ENCODE data around the gene MYO7B. TPM values are rescaled to one million over a fixed set of nuclear protein-coding genes. Genes with fewer than 3 reads are reported as not detected.
A peak's percentile ranks its signal among the peaks of the same experiment; 100 is the strongest.

Gene MYO7B
- total and polyA plus RNA-seq, 8 donors: under 0.01 to 155 (median 0.48) TPM; not detected in 2

DNA sequence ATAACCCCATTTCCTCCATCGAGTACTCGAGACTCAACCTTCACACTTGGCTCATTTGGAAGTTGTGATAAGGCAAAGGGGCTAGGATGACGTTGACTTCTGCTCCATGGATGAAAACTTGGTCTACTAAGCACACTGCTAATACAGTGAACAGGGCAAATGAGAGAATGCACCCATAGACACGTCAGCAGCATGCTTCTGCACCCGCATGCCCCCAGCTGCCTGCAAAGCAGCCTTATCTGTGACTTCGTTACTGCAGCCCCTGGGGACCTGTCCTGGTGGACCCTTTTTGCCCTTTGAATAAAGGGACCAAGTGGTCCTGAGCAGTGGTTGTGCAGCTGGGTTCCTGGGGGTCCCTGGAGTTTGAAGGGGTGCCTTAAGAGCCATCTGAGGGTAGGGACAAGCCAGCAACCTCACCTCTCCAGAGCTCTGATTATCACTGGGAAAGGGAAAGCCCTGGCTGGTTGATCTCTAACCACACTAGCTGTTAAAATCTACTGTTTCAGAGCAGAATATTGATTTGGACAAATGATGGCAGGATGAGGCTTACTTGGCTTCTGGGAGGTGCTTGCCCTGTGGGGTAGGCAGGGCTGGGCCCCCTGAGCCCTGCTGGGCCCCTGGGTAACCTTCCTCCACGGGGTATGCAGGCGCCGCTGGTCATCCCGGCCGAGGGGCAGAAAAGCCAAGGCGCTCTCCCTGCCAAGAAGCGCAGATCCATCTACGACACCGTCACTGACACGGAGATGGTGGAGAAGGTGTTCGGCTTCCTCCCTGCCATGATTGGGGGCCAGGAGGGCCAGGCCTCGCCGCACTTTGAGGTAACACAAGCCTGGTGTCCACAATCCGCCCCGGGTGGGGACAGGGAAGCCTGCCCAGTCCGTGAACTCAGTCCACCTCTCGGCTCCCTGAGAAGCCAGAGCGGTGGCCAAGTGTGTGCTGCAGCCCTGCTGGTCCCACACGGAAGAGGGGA is 72.9 kb downstream of the MYO7B start:
- WGBS, 5 donors: 76 to 85% (median 83%) methylated on average over 24 to 25 of the region's 25 CpGs
- H3K27me3 ChIP-seq: peaks cover 0 to 5% (median 0%) of the 10 kb centered on the region in 3 donors
- TF ChIP-seq POLR2AphosphoS5 (IDR thresholded peaks at IDR 0.05): no peak
- TF ChIP-seq POLR2A (IDR thresholded peaks at IDR 0.05): no peak
- TF ChIP-seq, protein P1, sequence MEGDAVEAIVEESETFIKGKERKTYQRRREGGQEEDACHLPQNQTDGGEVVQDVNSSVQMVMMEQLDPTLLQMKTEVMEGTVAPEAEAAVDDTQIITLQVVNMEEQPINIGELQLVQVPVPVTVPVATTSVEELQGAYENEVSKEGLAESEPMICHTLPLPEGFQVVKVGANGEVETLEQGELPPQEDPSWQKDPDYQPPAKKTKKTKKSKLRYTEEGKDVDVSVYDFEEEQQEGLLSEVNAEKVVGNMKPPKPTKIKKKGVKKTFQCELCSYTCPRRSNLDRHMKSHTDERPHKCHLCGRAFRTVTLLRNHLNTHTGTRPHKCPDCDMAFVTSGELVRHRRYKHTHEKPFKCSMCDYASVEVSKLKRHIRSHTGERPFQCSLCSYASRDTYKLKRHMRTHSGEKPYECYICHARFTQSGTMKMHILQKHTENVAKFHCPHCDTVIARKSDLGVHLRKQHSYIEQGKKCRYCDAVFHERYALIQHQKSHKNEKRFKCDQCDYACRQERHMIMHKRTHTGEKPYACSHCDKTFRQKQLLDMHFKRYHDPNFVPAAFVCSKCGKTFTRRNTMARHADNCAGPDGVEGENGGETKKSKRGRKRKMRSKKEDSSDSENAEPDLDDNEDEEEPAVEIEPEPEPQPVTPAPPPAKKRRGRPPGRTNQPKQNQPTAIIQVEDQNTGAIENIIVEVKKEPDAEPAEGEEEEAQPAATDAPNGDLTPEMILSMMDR (IDR thresholded peaks at IDR 0.05): no peak
- no peak for TF ChIP-seq EP300 (IDR thresholded peaks at IDR 0.05)
- H3K36me3 ChIP-seq: no peaks in the 10 kb centered on the region
- H3K27ac ChIP-seq: no peak overlapping the region
- intact Hi-C loops (cut with DNase I; ENCODE audit: low total_unique reads): no loop called here
- no peaks in the 10 kb centered on the region for H3K4me1 ChIP-seq
- no peak overlapping the region for H3K4me3 ChIP-seq
- H3K9me3 ChIP-seq: peaks cover 0 to 29% (median 16%) of the 10 kb centered on the region in 4 donors
- peak in 1 of 2 donors; percentile 18 for DNase-seq

DNA sequence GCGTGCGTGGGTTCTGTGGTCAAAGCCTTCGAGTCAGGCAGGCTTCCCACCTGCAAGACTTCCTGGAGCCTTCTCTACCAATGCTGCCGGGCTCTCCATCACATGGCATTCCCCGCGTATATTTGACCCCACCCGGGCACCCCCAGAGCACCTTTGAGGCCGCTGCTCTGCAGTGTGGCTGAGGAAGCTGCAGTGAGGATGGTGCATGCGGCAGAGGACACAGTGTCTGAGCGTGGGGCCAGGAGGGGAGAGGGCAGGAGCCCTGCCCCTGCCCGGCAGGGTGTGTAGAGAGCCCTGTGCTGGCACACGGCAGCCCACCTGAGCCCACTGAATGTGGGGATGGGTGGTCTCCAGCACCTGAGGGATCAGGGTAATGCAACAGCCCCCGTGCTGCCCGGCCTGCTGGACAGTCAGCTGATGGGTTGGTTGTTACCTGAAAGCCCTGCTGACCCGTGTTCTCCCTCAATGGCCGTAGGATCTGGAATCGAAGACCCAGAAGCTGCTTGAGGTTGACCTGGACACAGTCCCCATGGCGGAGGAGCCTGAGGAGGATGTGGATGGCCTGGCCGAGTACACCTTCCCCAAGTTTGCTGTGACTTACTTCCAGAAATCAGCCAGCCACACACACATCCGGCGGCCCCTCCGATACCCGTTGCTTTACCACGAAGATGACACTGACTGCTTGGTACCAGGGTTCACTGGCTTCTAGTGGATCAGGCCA is 73.7 kb downstream of the MYO7B start:
- H3K27me3 ChIP-seq: peaks cover 0 to 5% (median 0%) of the 10 kb centered on the region in 3 donors
- no peaks in the 10 kb centered on the region for H3K36me3 ChIP-seq
- 84 to 94% (median 87%) methylated on average over 13 to 24 of the region's 24 CpGs for WGBS, 5 donors
- H3K4me1 ChIP-seq: no peaks in the 10 kb centered on the region
- DNase-seq: peak in 1 of 2 donors; percentile 11
- peaks cover 0 to 37% (median 25%) of the 10 kb centered on the region in 4 donors for H3K9me3 ChIP-seq
- TF ChIP-seq, protein P1 (IDR thresholded peaks at IDR 0.05): no peak
- TF ChIP-seq EP300 (IDR thresholded peaks at IDR 0.05): no peak
- TF ChIP-seq POLR2AphosphoS5 (IDR thresholded peaks at IDR 0.05): no peak
- TF ChIP-seq POLR2A (IDR thresholded peaks at IDR 0.05): no peak
- intact Hi-C loops (cut with DNase I; ENCODE audit: low total_unique reads): no loop called here
- no peak overlapping the region for H3K4me3 ChIP-seq
- H3K27ac ChIP-seq: no peak overlapping the region

DNA sequence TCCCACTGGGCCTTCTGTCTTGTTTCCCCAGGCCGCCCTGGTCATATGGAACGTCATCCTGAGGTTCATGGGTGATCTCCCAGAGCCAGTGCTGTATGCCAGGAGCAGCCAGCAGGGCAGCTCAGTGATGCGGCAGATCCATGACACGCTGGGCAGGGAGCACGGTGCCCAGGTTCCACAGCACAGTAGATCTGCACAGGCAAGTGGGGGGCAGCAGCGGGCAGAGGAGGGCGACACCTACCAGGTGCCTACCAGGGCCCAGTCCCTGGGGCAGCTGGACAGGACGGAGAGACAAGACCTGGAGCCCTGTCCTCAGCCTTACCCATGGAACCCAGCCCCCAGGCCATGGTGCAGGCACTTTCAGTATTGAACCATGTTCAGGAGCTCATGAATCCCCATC is 74.3 kb downstream of the MYO7B start:
- peak in 1 of 2 donors; percentile 0 for DNase-seq
- intact Hi-C loops (cut with DNase I; ENCODE audit: low total_unique reads): no loop called here
- Histone ChIP-seq H3K27ac (no peak overlapping the region), H3K4me1 (no peaks in the 10 kb centered on the region), H3K27me3 (peaks cover 0 to 5% (median 0%) of the 10 kb centered on the region in 3 donors), H3K4me3 (no peak overlapping the region), H3K9me3 (peaks cover 0 to 39% (median 26%) of the 10 kb centered on the region in 4 donors), H3K36me3 (no peaks in the 10 kb centered on the region)
- 87 to 94% (median 91%) methylated on average over 7 to 8 of the region's 8 CpGs for WGBS, 5 donors
- no peak for TF ChIP-seq POLR2A (IDR thresholded peaks at IDR 0.05)
- TF ChIP-seq POLR2AphosphoS5 (IDR thresholded peaks at IDR 0.05): no peak
- no peak for TF ChIP-seq EP300 (IDR thresholded peaks at IDR 0.05)
- TF ChIP-seq, protein P1 (IDR thresholded peaks at IDR 0.05): no peak

DNA sequence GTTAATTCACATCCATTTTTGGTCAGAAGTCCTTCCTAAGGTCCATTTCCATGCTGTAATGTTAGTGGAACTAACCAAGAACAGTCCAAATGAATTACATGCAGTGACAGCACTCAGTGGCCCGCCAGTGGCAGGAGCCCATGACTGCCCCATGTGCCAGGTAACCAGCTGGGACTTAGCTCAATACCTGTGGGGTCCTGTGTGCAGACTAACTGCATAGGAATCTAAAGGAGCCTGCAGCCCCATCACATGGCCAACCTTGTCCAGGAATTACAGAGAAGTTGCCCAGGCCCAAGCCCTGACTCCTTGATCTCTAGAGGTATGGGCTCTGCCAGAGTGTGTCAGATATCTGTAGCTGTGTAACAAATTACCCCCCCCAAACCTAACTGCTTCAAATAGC is 75.1 kb downstream of the MYO7B start:
- 67 to 100% (median 87%) methylated on average over 1 of the region's 1 CpG for whole genome bisulfite sequencing, 5 donors
- intact Hi-C loops (cut with DNase I; ENCODE audit: low total_unique reads): no loop called here
- TF ChIP-seq POLR2A (IDR thresholded peaks at IDR 0.05) (no peak), POLR2AphosphoS5 (IDR thresholded peaks at IDR 0.05) (no peak), EP300 (IDR thresholded peaks at IDR 0.05) (no peak)
- TF ChIP-seq, protein P1 (IDR thresholded peaks at IDR 0.05): no peak
- Histone ChIP-seq H3K4me3 (no peak overlapping the region), H3K27ac (no peak overlapping the region), H3K4me1 (no peaks in the 10 kb centered on the region), H3K27me3 (peaks cover 0 to 5% (median 0%) of the 10 kb centered on the region in 3 donors), H3K9me3 (peaks cover 0 to 39% (median 26%) of the 10 kb centered on the region in 4 donors), H3K36me3 (no peaks in the 10 kb centered on the region)
- DNase-seq: no peak

All from stomach (tissue), 9 donors.